ENCODE measurements around the gene MYOM1.
A peak's percentile ranks its signal among the peaks of the same experiment; 100 is the strongest.

Gene MYOM1

GRCh38 chr18:3138274-3138975 lies 81.3 kb downstream of the MYOM1 start:
- H3K27me3 ChIP-seq (ENCODE audit: insufficient read depth, low read length): no peaks in the 10 kb centered on the region
- H3K4me1 ChIP-seq (ENCODE audit: insufficient read depth, low read length): no peaks in the 10 kb centered on the region
- no peaks in the 10 kb centered on the region for H3K36me3 ChIP-seq (ENCODE audit: insufficient read depth, low read length)
- no peak overlapping the region for H3K4me3 ChIP-seq (ENCODE audit: low read length)
- H2AFZ ChIP-seq (ENCODE audit: low read depth, low read length): no peak overlapping the region
- no peaks in the 10 kb centered on the region for H3K9me3 ChIP-seq (ENCODE audit: low read length)

- Histone ChIP-seq H3K4me1 (ENCODE audit: insufficient read depth, low read length) (no peaks in the 10 kb centered on the region), H3K27me3 (ENCODE audit: insufficient read depth, low read length) (no peaks in the 10 kb centered on the region), H3K4me3 (ENCODE audit: low read length) (no peak overlapping the region), H2AFZ (ENCODE audit: low read depth, low read length) (no peak overlapping the region), H3K9me3 (ENCODE audit: low read length) (no peaks in the 10 kb centered on the region), H3K36me3 (ENCODE audit: insufficient read depth, low read length) (no peaks in the 10 kb centered on the region)
These were observed 84.2 kb downstream of the MYOM1 start for GRCh38 chr18:3135536-3135935.

GRCh38 chr18:3132700-3133099 lies 87.1 kb downstream of the MYOM1 start:
- Histone ChIP-seq H2AFZ (ENCODE audit: low read depth, low read length) (no peak overlapping the region), H3K27me3 (ENCODE audit: insufficient read depth, low read length) (no peaks in the 10 kb centered on the region), H3K4me1 (ENCODE audit: insufficient read depth, low read length) (peaks cover 3% of the 10 kb centered on the region), H3K36me3 (ENCODE audit: insufficient read depth, low read length) (no peaks in the 10 kb centered on the region), H3K4me3 (ENCODE audit: low read length) (no peak overlapping the region), H3K9me3 (ENCODE audit: low read length) (no peaks in the 10 kb centered on the region)

- Histone ChIP-seq H3K9me3 (ENCODE audit: low read length) (no peaks in the 10 kb centered on the region), H3K4me1 (ENCODE audit: insufficient read depth, low read length) (peaks cover 3% of the 10 kb centered on the region), H3K4me3 (ENCODE audit: low read length) (no peak overlapping the region), H3K36me3 (ENCODE audit: insufficient read depth, low read length) (no peaks in the 10 kb centered on the region), H2AFZ (ENCODE audit: low read depth, low read length) (no peak overlapping the region), H3K27me3 (ENCODE audit: insufficient read depth, low read length) (no peaks in the 10 kb centered on the region)
These were observed 89.4 kb downstream of the MYOM1 start for GRCh38 chr18:3130344-3130743.

- Histone ChIP-seq H3K9me3 (ENCODE audit: low read length) (no peaks in the 10 kb centered on the region), H2AFZ (ENCODE audit: low read depth, low read length) (peak overlapping the region; percentile 1), H3K4me3 (ENCODE audit: low read length) (no peak overlapping the region)
These were observed 90.5 kb downstream of the MYOM1 start for GRCh38 chr18:3129053-3129864.

GRCh38 chr18:3126457-3127097 lies 93.2 kb downstream of the MYOM1 start:
- no peak overlapping the region for H3K4me3 ChIP-seq (ENCODE audit: low read length)
- H3K4me1 ChIP-seq (ENCODE audit: insufficient read depth, low read length): peaks cover 3% of the 10 kb centered on the region
- no peaks in the 10 kb centered on the region for H3K27me3 ChIP-seq (ENCODE audit: insufficient read depth, low read length)
- H3K9me3 ChIP-seq (ENCODE audit: low read length): no peaks in the 10 kb centered on the region
- H2AFZ ChIP-seq (ENCODE audit: low read depth, low read length): no peak overlapping the region
- no peaks in the 10 kb centered on the region for H3K36me3 ChIP-seq (ENCODE audit: insufficient read depth, low read length)

More at GRCh38 chr18:3129053-3129864, 90.5 kb downstream of the MYOM1 start:
- no peaks in the 10 kb centered on the region for H3K36me3 ChIP-seq (ENCODE audit: insufficient read depth, low read length)
- no peaks in the 10 kb centered on the region for H3K27me3 ChIP-seq (ENCODE audit: insufficient read depth, low read length)
- H3K4me1 ChIP-seq (ENCODE audit: insufficient read depth, low read length): peaks cover 3% of the 10 kb centered on the region

- Histone ChIP-seq H2AFZ (ENCODE audit: low read depth, low read length) (no peak overlapping the region), H3K4me1 (ENCODE audit: insufficient read depth, low read length) (peaks cover 3% of the 10 kb centered on the region), H3K9me3 (ENCODE audit: low read length) (no peaks in the 10 kb centered on the region), H3K27me3 (ENCODE audit: insufficient read depth, low read length) (no peaks in the 10 kb centered on the region), H3K4me3 (ENCODE audit: low read length) (no peak overlapping the region), H3K36me3 (ENCODE audit: insufficient read depth, low read length) (no peaks in the 10 kb centered on the region)
These were observed 94.9 kb downstream of the MYOM1 start for GRCh38 chr18:3124822-3125221.

GRCh38 chr18:3122851-3123250 lies 96.9 kb downstream of the MYOM1 start:
- peaks cover 3% of the 10 kb centered on the region for H3K27me3 ChIP-seq (ENCODE audit: insufficient read depth, low read length)
- H3K4me3 ChIP-seq (ENCODE audit: low read length): no peak overlapping the region
- H3K4me1 ChIP-seq (ENCODE audit: insufficient read depth, low read length): no peaks in the 10 kb centered on the region
- no peak overlapping the region for H2AFZ ChIP-seq (ENCODE audit: low read depth, low read length)
- no peaks in the 10 kb centered on the region for H3K9me3 ChIP-seq (ENCODE audit: low read length)
- no peaks in the 10 kb centered on the region for H3K36me3 ChIP-seq (ENCODE audit: insufficient read depth, low read length)

GRCh38 chr18:3121259-3121658 lies 98.5 kb downstream of the MYOM1 start:
- H3K36me3 ChIP-seq (ENCODE audit: insufficient read depth, low read length): no peaks in the 10 kb centered on the region
- no peak overlapping the region for H3K4me3 ChIP-seq (ENCODE audit: low read length)
- no peaks in the 10 kb centered on the region for H3K9me3 ChIP-seq (ENCODE audit: low read length)
- H2AFZ ChIP-seq (ENCODE audit: low read depth, low read length): no peak overlapping the region
- H3K27me3 ChIP-seq (ENCODE audit: insufficient read depth, low read length): peaks cover 3% of the 10 kb centered on the region
- no peaks in the 10 kb centered on the region for H3K4me1 ChIP-seq (ENCODE audit: insufficient read depth, low read length)

GRCh38 chr18:3120356-3120755 lies 99.4 kb downstream of the MYOM1 start:
- Histone ChIP-seq H3K36me3 (ENCODE audit: insufficient read depth, low read length) (no peaks in the 10 kb centered on the region), H3K27me3 (ENCODE audit: insufficient read depth, low read length) (peaks cover 3% of the 10 kb centered on the region), H3K9me3 (ENCODE audit: low read length) (no peaks in the 10 kb centered on the region), H3K4me1 (ENCODE audit: insufficient read depth, low read length) (no peaks in the 10 kb centered on the region), H3K4me3 (ENCODE audit: low read length) (no peak overlapping the region), H2AFZ (ENCODE audit: low read depth, low read length) (no peak overlapping the region)

GRCh38 chr18:3119401-3120341 lies 100.1 kb downstream of the MYOM1 start:
- H3K4me1 ChIP-seq (ENCODE audit: insufficient read depth, low read length): no peaks in the 10 kb centered on the region
- no peaks in the 10 kb centered on the region for H3K36me3 ChIP-seq (ENCODE audit: insufficient read depth, low read length)
- no peak overlapping the region for H2AFZ ChIP-seq (ENCODE audit: low read depth, low read length)
- H3K4me3 ChIP-seq (ENCODE audit: low read length): no peak overlapping the region
- H3K27me3 ChIP-seq (ENCODE audit: insufficient read depth, low read length): peaks cover 3% of the 10 kb centered on the region
- no peaks in the 10 kb centered on the region for H3K9me3 ChIP-seq (ENCODE audit: low read length)

- Histone ChIP-seq H3K4me1 (ENCODE audit: insufficient read depth, low read length) (no peaks in the 10 kb centered on the region), H3K36me3 (ENCODE audit: insufficient read depth, low read length) (no peaks in the 10 kb centered on the region), H3K27me3 (ENCODE audit: insufficient read depth, low read length) (peaks cover 3% of the 10 kb centered on the region), H2AFZ (ENCODE audit: low read depth, low read length) (no peak overlapping the region), H3K9me3 (ENCODE audit: low read length) (no peaks in the 10 kb centered on the region), H3K4me3 (ENCODE audit: low read length) (no peak overlapping the region)
These were observed 101.4 kb downstream of the MYOM1 start for GRCh38 chr18:3118195-3119010.

Measured in neuron (in vitro differentiated cells).